H1 (cell line): ENCODE results near the gene PI4KA. TPM values are rescaled to one million over a fixed set of nuclear protein-coding genes. Genes with fewer than 3 reads are reported as not detected.

Source experiments
- CTCF ChIA-PET: fragments of 300-600 bp; sonication (Branson Sonifier 250); formaldehyde crosslinking; loops from one replicate; lab custom pipeline; 2021; ENCODE audit not compliant: partially characterized antibody; lab: Charles Lee
- POLR2A ChIA-PET: fragments of 300-600 bp; sonication (Branson Sonifier 250); formaldehyde crosslinking; loops from one replicate; lab custom pipeline; 2021; ENCODE audit warnings: inconsistent platforms; ENCODE audit not compliant: partially characterized antibody; lab: Charles Lee
- DNase-seq, 2 experiments: peaks; one replicate each; pipeline versions ENCODE4 v3.0.0 to v3.0.0-alpha.2; 2010 to 2022; ENCODE audit warnings: low spot score in 2 of 2, low read depth in 1 of 2, mixed read lengths in 1 of 2
- FAIRE-seq: peaks from 2 replicates; lab custom pipeline; 2011; peaks lifted over from hg19 to GRCh38; lab: Jason Lieb, UNC
- H2AFZ ChIP-seq: 2 replicates; pipeline ENCODE4 v1.8.1; 2012; ENCODE audit warnings: low read length, inconsistent platforms
- H2AK5ac ChIP-seq: 2 replicates; pipeline ENCODE4 v1.6.1; 2013; ENCODE audit warnings: low read depth, low read length
- H2BK120ac ChIP-seq: replicated peaks from 2 replicates; pipeline ENCODE3; 2013; ENCODE audit warnings: low read depth, low read length, inconsistent platforms
- H2BK12ac ChIP-seq: 2 replicates; pipeline ENCODE4 v1.6.1; 2013; ENCODE audit warnings: low read depth, low read length
- H2BK15ac ChIP-seq: 2 replicates; pipeline ENCODE4 v1.6.1; 2013; ENCODE audit warnings: low read length
- H2BK20ac ChIP-seq: 2 replicates; pipeline ENCODE4 v1.6.1; 2013; ENCODE audit warnings: low read length
- H2BK5ac ChIP-seq: 2 replicates; pipeline ENCODE4 v1.6.1; 2013; ENCODE audit warnings: low read depth, low read length
- H3K14ac ChIP-seq: 2 replicates; pipeline ENCODE4 v1.6.1; 2013; ENCODE audit warnings: inconsistent platforms; ENCODE audit not compliant: insufficient read length
- H3K18ac ChIP-seq: 2 replicates; pipeline ENCODE4 v1.6.1; 2013; ENCODE audit warnings: low read length; ENCODE audit errors: extremely low read depth
- H3K23ac ChIP-seq: 2 replicates; pipeline ENCODE4 v1.6.1; 2013; ENCODE audit warnings: inconsistent platforms; ENCODE audit not compliant: insufficient read length
- H3K23me2 ChIP-seq: 2 replicates; pipeline ENCODE4 v1.6.1; 2013; ENCODE audit warnings: low read depth, low read length
- H3K27ac ChIP-seq: 2 replicates; pipeline ENCODE4 v1.6.1; 2011; ENCODE audit warnings: low read depth, low read length, inconsistent platforms
- H3K27me3 ChIP-seq, 4 experiments: replicated peaks in 1 of 4; 1 replicate in 1 of 4; 2 replicates in 3 of 4; pipeline versions ENCODE4 v1.6.1 to v1.8.1; 2011 to 2013; ENCODE audit warnings: low read length in 3 of 4, mild to moderate bottlenecking in 3 of 4, inconsistent platforms in 2 of 4, mixed read lengths in 2 of 4, moderate library complexity in 1 of 4; ENCODE audit not compliant: control insufficient read depth in 3 of 4, insufficient read depth in 3 of 4; ENCODE audit errors: extremely low read depth in 1 of 4
- H3K36me3 ChIP-seq, 4 experiments: 2 replicates each; pipeline versions ENCODE4 v1.6.1 to v1.8.1; 2011 to 2013; ENCODE audit warnings: mild to moderate bottlenecking in 4 of 4, low read length in 3 of 4, moderate library complexity in 2 of 4, control low read depth in 1 of 4, inconsistent platforms in 1 of 4; ENCODE audit not compliant: insufficient read depth in 4 of 4, control insufficient read depth in 2 of 4
- H3K4ac ChIP-seq: replicated peaks from 2 replicates; pipeline ENCODE3; 2013; ENCODE audit warnings: low read length, low read depth, mixed read lengths, inconsistent platforms; ENCODE audit not compliant: insufficient read length
- H3K4me1 ChIP-seq, 4 experiments: replicated peaks in 1 of 4; 1 replicate in 1 of 4; 2 replicates in 3 of 4; pipeline versions ENCODE4 v1.6.1 to v1.8.1; 2011 to 2013; ENCODE audit warnings: low read length in 3 of 4, inconsistent platforms in 2 of 4, mixed read lengths in 1 of 4; ENCODE audit not compliant: insufficient read depth in 4 of 4, control insufficient read depth in 3 of 4
- H3K4me2 ChIP-seq, 2 experiments: 2 replicates each; pipeline versions ENCODE4 v1.6.1 to v1.8.1; 2011 to 2013; ENCODE audit warnings: low read depth in 2 of 2, low read length in 2 of 2, control low read depth in 1 of 2, inconsistent platforms in 1 of 2, mild to moderate bottlenecking in 1 of 2; ENCODE audit not compliant: insufficient read depth in 1 of 2
- H3K4me3 ChIP-seq, 4 experiments: fragments of 200-600, 300-600 bp in 1 of 4; sonication (generic), shearing (Covaris generic), sonication (Bioruptor Twin) in 1 of 4; 2 replicates each; pipeline versions ENCODE4 v1.5.1 to v1.8.1; 2011 to 2016; ENCODE audit warnings: low read length in 4 of 4, low read depth in 3 of 4, control low read depth in 2 of 4, inconsistent platforms in 2 of 4, mild to moderate bottlenecking in 2 of 4, mixed read lengths in 1 of 4, moderate library complexity in 1 of 4; ENCODE audit not compliant: insufficient read depth in 2 of 4; ENCODE audit errors: extremely low read depth in 1 of 4
- H3K56ac ChIP-seq: replicated peaks from 2 replicates; pipeline ENCODE3; 2013; ENCODE audit warnings: low read depth, mild to moderate bottlenecking, mixed read lengths, low read length, inconsistent platforms; ENCODE audit not compliant: insufficient read length
- H3K79me1 ChIP-seq: 2 replicates; pipeline ENCODE4 v1.6.1; 2013; ENCODE audit warnings: low read depth, low read length, control low read depth
- H3K79me2 ChIP-seq, 2 experiments: 2 replicates each; pipeline versions ENCODE4 v1.6.1 to v1.8.1; 2012 to 2013; ENCODE audit warnings: low read length in 2 of 2, mild to moderate bottlenecking in 2 of 2, inconsistent platforms in 1 of 2; ENCODE audit not compliant: insufficient read depth in 2 of 2, control insufficient read depth in 1 of 2
- H3K9ac ChIP-seq, 4 experiments: replicated peaks in 1 of 4; 1 replicate in 1 of 4; 2 replicates in 3 of 4; pipeline versions ENCODE4 v1.6.1 to v1.8.1; 2011 to 2013; ENCODE audit warnings: low read depth in 3 of 4, low read length in 3 of 4, control low read depth in 2 of 4, mild to moderate bottlenecking in 2 of 4, moderate library complexity in 2 of 4, inconsistent platforms in 1 of 4; ENCODE audit errors: extremely low read depth in 1 of 4
- H3K9me3 ChIP-seq, 2 experiments: 2 replicates each; pipeline versions ENCODE4 v1.6.1 to v1.8.1; 2012 to 2013; ENCODE audit warnings: mild to moderate bottlenecking in 2 of 2, moderate library complexity in 2 of 2, control low read depth in 1 of 2, inconsistent platforms in 1 of 2, low read depth in 1 of 2, low read length in 1 of 2, mixed read lengths in 1 of 2; ENCODE audit not compliant: insufficient read depth in 2 of 2
- H4K20me1 ChIP-seq, 2 experiments: replicated peaks in 1 of 2; 2 replicates each; pipeline versions ENCODE3 to v1.8.1; 2011 to 2013; ENCODE audit warnings: inconsistent platforms in 2 of 2, low read length in 2 of 2, mild to moderate bottlenecking in 1 of 2; ENCODE audit not compliant: insufficient read depth in 2 of 2, control insufficient read depth in 1 of 2
- H4K5ac ChIP-seq: 2 replicates; pipeline ENCODE4 v1.6.1; 2013; ENCODE audit warnings: low read length, low read depth, mixed read lengths, inconsistent platforms; ENCODE audit not compliant: insufficient read length
- H4K8ac ChIP-seq: 2 replicates; pipeline ENCODE4 v1.8.0; 2013; ENCODE audit warnings: mild to moderate bottlenecking, moderate library complexity, low read length, inconsistent platforms; ENCODE audit not compliant: insufficient read depth; ENCODE audit errors: extremely low read depth
- H4K91ac ChIP-seq: replicated peaks from 2 replicates; pipeline ENCODE3; 2013; ENCODE audit warnings: low read length, mixed read lengths, inconsistent platforms; ENCODE audit not compliant: insufficient read length
- JUN ChIP-seq: IDR thresholded peaks from 2 replicates; pipeline ENCODE4 v1.6.1; 2011; ENCODE audit warnings: low read depth, mild to moderate bottlenecking, improper control_type of control experiment, low read length
- KDM1A ChIP-seq: fragments of 200-600, 300-600 bp; sonication (generic); IDR thresholded peaks from 2 replicates; pipeline ENCODE4 v1.7.1; 2016; ENCODE audit warnings: mild to moderate bottlenecking, low read length, borderline replicate concordance
- RAD21 ChIP-seq, 2 experiments: IDR thresholded peaks in 1 of 2; conservative IDR thresholded peaks in 1 of 2; 2 replicates each; pipeline ENCODE4 v1.6.1; 2011; ENCODE audit warnings: low read depth in 2 of 2, low read length in 2 of 2, improper control_type of control experiment in 1 of 2, inconsistent platforms in 1 of 2, mild to moderate bottlenecking in 1 of 2, moderate library complexity in 1 of 2
- RXRA ChIP-seq: IDR thresholded peaks from 2 replicates; pipeline ENCODE4 v1.6.1; 2011; ENCODE audit warnings: low read depth, mild to moderate bottlenecking, low read length, moderate library complexity; ENCODE audit not compliant: insufficient read depth
- SIX5 ChIP-seq: IDR thresholded peaks from 2 replicates; pipeline ENCODE4 v1.6.1; 2011; ENCODE audit warnings: mild to moderate bottlenecking, low read depth, low read length
- SP1 ChIP-seq: IDR thresholded peaks from 2 replicates; pipeline ENCODE4 v1.6.1; 2011; ENCODE audit warnings: low read depth, low read length
- SUZ12 ChIP-seq: fragments of 200-600 bp; sonication (generic); IDR thresholded peaks from 2 replicates; pipeline ENCODE4 v1.6.1; 2012; ENCODE audit warnings: mild to moderate bottlenecking, inconsistent platforms, low read length, moderate library complexity, mixed read lengths
- TAF7 ChIP-seq: optimal IDR thresholded peaks from 2 replicates; pipeline ENCODE3; 2011; ENCODE audit warnings: low read depth, mild to moderate bottlenecking, inconsistent platforms, low read length, moderate library complexity, borderline replicate concordance
- ZNF274 ChIP-seq: IDR thresholded peaks from 2 replicates; pipeline ENCODE4 v1.7.0; 2012; ENCODE audit warnings: low read length, borderline replicate concordance; ENCODE audit errors: extremely low read depth
- WGBS, 2 experiments: shearing (Covaris generic) in 1 of 2; methylation state at CpG; one replicate each; pipeline versions ENCODE4 v1.1.6 to v1.1.7; 2013 to 2015; ENCODE audit warnings: low lambda C conversion rate in 2 of 2, mixed read lengths in 2 of 2, inconsistent platforms in 1 of 2, low coverage in 1 of 2, missing lambda C conversion rate in 1 of 2; ENCODE audit not compliant: insufficient replicate concordance in 2 of 2, insufficient coverage in 1 of 2, insufficient read length in 1 of 2; ENCODE audit errors: extremely low coverage in 1 of 2, missing lambda C conversion rate in 1 of 2; 5-methylcytosine and 5-hydroxymethylcytosine counted together
- polyA plus RNA-seq, 7 experiments: library from polyadenylated mRNA; depleted of rRNA in 3 of 7; stranded (reverse) in 5 of 7; unstranded in 2 of 7; fragments of >200 nt in 5 of 7; fragments of 200-250 nt in 2 of 7; gene quantifications; 1 replicate in 5 of 7; 2 replicates in 1 of 7; 4 replicates in 1 of 7; pipeline versions ENCODE4 v1.2.1 to v1.2.3, GENCODE V29; 2011 to 2013; ENCODE audit warnings: missing spikeins in 2 of 7, mixed read lengths in 2 of 7
- total RNA-seq: library from RNA; stranded (reverse); fragmentation: NEBNext Ultra II Directional; extraction: Animal tissue kit (Norgen Biotek cat#: 25700); gene quantifications from 2 replicates; pipeline ENCODE4 v1.2.1, GENCODE V29; 2021
- TF ChIP-seq, protein P1 (sequence below): IDR thresholded peaks from 2 replicates; pipeline ENCODE4 v1.6.1; 2012; ENCODE audit warnings: inconsistent platforms
- TF ChIP-seq, protein P2 (sequence below): IDR thresholded peaks from 2 replicates; pipeline ENCODE4 v1.6.1; 2011; ENCODE audit warnings: low read depth, mild to moderate bottlenecking, low read length; ENCODE audit not compliant: insufficient read depth

The PI4KA gene
- total and polyA plus RNA-seq, 2 of the 8 experiments (the other 6 are each of a cell fraction or from before 2014, with no cell fraction given): 22.5 to 37.7 TPM

DNA sequence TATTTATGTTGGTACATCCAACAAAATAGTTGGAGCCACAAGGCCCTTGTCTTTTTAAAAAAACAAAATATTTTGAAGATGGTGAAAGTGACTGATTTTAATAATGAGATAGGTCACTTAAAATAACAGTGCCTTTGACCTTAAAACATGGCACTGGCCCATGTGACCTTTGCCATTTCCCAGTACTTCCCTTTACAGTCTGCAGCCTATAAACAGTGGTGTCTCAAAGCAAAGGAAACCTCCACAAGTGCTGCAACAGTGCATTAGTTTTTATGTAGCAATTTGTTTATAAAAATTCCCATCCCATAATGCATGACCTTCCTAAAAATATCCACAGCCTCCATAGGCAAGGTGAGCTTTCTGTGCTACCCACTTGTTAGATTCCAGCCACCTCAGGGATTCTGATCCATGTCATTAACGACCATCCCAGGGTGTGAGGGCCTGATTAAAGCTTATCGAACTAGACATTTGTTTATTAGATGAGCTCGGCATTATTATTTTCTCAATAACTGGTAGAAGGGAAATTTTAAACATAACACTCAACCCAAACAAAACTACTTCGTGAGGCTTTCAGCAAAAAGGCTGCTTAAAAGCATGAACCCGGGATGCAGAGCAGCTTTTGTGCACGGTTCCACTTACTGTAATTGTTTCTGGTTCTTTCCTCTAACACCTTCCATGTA is 30.6 kb upstream of the PI4KA start:
- H2BK15ac ChIP-seq: no peak overlapping the region
- POLR2A ChIA-PET: no interaction called here

More for the DNA sequence above, 30.6 kb upstream of the PI4KA start:
- Histone ChIP-seq H4K20me1 (no peaks in the 10 kb centered on the region), H3K27me3 (no peaks in the 10 kb centered on the region), H2BK12ac (no peak overlapping the region), H3K4me2 (no peak overlapping the region), H3K36me3 (peaks cover 0 to 5% (median 3%) of the 10 kb centered on the region in 4 experiments; a peak in 3 of 8 replicates), H3K79me1 (no peaks in the 10 kb centered on the region), H2AFZ (no peak overlapping the region), H2BK120ac (no peak overlapping the region), H2AK5ac (no peak overlapping the region), H3K23ac (no peak overlapping the region), H3K9ac (no peak overlapping the region), H3K18ac (no peak overlapping the region), H2BK20ac (no peak overlapping the region), H3K9me3 (no peaks in the 10 kb centered on the region), H3K23me2 (no peaks in the 10 kb centered on the region), H4K8ac (no peak overlapping the region), H3K4ac (no peak overlapping the region), H3K14ac (no peak overlapping the region), H4K91ac (no peak overlapping the region), H2BK5ac (no peak overlapping the region), H3K4me1 (peaks cover 0 to 2% (median 0%) of the 10 kb centered on the region in 4 experiments; a peak in 1 of 7 replicates)
- CTCF ChIA-PET: interaction anchor here (0.8 to 0.9 kb wide), 2 partner anchors 15 to 84 kb away, joined by 3 to 4 read pairs; no protein-coding TSS in a partner anchor
- no peak for FAIRE-seq
- TF ChIP-seq, protein P1, sequence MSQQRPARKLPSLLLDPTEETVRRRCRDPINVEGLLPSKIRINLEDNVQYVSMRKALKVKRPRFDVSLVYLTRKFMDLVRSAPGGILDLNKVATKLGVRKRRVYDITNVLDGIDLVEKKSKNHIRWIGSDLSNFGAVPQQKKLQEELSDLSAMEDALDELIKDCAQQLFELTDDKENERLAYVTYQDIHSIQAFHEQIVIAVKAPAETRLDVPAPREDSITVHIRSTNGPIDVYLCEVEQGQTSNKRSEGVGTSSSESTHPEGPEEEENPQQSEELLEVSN: no peak
- TF ChIP-seq RXRA (no peak), SUZ12 (no peak), RAD21 (IDR thresholded peaks at IDR 0.05 in 1 of 2, conservative IDR thresholded peaks at IDR 0.05 in 1 of 2; ENCODE audit: low read depth in 2 of 2, low read length in 2 of 2) (no peak), ZNF274 (no peak), TAF7 (no peak), SIX5 (no peak), KDM1A (no peak), SP1 (no peak), JUN (no peak)
- TF ChIP-seq, protein P2, sequence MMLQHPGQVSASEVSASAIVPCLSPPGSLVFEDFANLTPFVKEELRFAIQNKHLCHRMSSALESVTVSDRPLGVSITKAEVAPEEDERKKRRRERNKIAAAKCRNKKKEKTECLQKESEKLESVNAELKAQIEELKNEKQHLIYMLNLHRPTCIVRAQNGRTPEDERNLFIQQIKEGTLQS: no peak
- TF ChIP-seq, all 59 proteins: peak for 0
- 73% methylated on average over 6 of the region's 6 CpGs; no CpG with 5 or more reads in 1 of the 2 experiments for whole genome bisulfite sequencing, 2 experiments
- DNase-seq: no peak
- Histone ChIP-seq H3K79me2 (no peaks in the 10 kb centered on the region), H3K4me3 (no peak overlapping the region), H3K56ac (no peak overlapping the region), H4K5ac (no peak overlapping the region), H3K27ac (no peak overlapping the region)
